ENCODE results near the gene CDH11.
A peak's percentile ranks its signal among the peaks of the same experiment; 100 is the strongest.

The CDH11 gene

DNA sequence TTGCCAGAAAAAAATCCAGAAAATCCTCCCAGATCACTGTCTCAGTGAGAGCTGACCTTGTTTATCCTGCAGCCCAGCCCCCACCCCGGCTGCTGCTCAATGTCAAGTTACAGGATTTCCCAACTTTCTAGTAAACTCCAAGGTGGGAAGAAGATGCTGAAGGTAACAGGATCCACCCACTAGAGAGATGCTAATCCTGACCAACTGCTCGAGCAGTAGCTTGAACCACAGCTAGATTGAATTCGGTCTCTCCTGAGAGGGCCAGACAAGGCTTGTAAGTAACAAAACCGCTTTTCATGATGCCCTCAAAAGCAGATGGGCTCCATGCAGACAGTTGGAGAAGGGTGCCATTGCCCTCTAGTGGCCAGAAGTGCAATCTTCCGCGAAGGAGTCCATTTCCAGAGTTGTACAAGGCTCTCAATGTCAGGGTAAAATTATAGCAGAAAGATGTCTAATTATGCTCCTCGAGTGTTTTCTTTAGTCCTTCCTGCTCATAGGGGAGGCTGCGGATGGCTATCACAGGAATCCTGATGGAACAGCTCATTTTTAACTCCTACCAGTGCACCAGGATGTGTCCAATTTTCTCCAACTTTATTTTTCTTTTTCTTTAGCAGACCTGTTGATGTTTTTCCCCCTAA lies 3.9 kb downstream of the CDH11 start:
- H3K27me3 ChIP-seq (ENCODE audit: insufficient read depth, poor library complexity, severe bottlenecking), result no peaks in the 10 kb centered on the region
- H3K4me3 ChIP-seq (ENCODE audit: severe bottlenecking), result no peak overlapping the region
- peak overlapping the region; percentile 79 for H3K27ac ChIP-seq (ENCODE audit: poor library complexity, severe bottlenecking)
- DNase-seq (ENCODE audit: low spot score) (no peak), ATAC-seq (ENCODE audit: low read depth) (peak; percentile 43)
- H3K4me1 ChIP-seq (ENCODE audit: insufficient read depth, poor library complexity, severe bottlenecking), result peaks cover 28% of the 10 kb centered on the region
- H3K9me3 ChIP-seq (ENCODE audit: severe bottlenecking), result no peaks in the 10 kb centered on the region
- TF ChIP-seq, protein P1, sequence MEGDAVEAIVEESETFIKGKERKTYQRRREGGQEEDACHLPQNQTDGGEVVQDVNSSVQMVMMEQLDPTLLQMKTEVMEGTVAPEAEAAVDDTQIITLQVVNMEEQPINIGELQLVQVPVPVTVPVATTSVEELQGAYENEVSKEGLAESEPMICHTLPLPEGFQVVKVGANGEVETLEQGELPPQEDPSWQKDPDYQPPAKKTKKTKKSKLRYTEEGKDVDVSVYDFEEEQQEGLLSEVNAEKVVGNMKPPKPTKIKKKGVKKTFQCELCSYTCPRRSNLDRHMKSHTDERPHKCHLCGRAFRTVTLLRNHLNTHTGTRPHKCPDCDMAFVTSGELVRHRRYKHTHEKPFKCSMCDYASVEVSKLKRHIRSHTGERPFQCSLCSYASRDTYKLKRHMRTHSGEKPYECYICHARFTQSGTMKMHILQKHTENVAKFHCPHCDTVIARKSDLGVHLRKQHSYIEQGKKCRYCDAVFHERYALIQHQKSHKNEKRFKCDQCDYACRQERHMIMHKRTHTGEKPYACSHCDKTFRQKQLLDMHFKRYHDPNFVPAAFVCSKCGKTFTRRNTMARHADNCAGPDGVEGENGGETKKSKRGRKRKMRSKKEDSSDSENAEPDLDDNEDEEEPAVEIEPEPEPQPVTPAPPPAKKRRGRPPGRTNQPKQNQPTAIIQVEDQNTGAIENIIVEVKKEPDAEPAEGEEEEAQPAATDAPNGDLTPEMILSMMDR (IDR thresholded peaks at IDR 0.05; ENCODE audit: poor library complexity, severe bottlenecking), result peak; percentile 96
- peaks cover 28% of the 10 kb centered on the region for H3K36me3 ChIP-seq (ENCODE audit: low read depth)

DNA sequence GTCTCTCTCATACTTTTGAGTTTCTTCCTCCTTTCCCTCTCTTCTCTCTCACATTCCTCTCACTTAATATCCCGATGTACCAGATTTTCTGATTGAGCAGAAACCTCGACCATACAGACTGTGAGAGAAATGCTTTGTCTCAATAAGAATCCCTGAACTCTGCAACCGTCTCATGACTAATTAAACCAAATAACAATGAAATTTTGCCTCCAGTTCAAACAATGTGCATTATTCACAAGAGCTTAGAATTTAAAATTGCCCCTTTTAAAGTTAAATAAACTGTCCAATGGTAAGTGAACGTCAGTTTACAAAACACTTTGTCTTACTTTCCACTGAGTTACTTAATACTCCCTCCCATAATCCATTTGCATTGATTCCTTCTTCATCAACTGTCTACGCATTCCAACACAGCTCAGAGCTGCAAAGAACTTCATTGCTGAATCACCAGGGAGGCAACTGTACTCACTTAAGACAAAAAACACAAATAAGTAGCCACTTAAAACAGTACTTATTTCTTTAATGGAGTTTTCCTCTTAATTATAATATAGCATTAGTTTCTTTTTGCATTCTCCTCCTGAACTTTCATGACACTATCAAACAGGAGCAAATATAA lies 4.9 kb downstream of the CDH11 start:
- Histone ChIP-seq H3K4me3 (ENCODE audit: severe bottlenecking) (no peak overlapping the region), H3K27me3 (ENCODE audit: insufficient read depth, poor library complexity, severe bottlenecking) (no peaks in the 10 kb centered on the region), H3K9me3 (ENCODE audit: severe bottlenecking) (no peaks in the 10 kb centered on the region), H3K36me3 (ENCODE audit: low read depth) (peaks cover 28% of the 10 kb centered on the region), H3K27ac (ENCODE audit: poor library complexity, severe bottlenecking) (no peak overlapping the region), H3K4me1 (ENCODE audit: insufficient read depth, poor library complexity, severe bottlenecking) (peaks cover 28% of the 10 kb centered on the region)
- no peak for DNase-seq (ENCODE audit: low spot score)
- no peak for ATAC-seq (ENCODE audit: low read depth)
- TF ChIP-seq, protein P1 (IDR thresholded peaks at IDR 0.05; ENCODE audit: poor library complexity, severe bottlenecking), result no peak

DNA sequence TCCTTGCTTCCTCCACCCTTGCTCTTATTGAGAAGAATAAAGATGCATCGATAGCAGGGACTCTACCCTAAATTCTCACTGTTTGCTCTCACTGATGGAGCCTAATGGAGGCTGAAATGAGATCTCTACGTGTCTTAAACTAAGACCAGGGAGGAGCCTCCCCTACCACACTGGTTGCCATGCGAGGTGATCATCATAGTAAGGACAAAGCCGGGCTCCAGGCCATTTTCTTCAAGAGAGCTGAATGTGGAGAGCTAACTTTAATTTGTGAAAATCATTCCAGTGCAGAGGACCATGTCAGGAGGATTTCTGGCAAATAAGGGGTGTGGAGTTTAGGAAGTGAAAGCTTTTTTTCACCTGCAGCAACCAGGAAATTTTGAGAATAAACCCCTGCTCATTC lies 5.6 kb downstream of the CDH11 start:
- ATAC-seq (ENCODE audit: low read depth) (no peak), DNase-seq (ENCODE audit: low spot score) (no peak)
- Histone ChIP-seq H3K4me3 (ENCODE audit: severe bottlenecking) (no peak overlapping the region), H3K27ac (ENCODE audit: poor library complexity, severe bottlenecking) (no peak overlapping the region), H3K27me3 (ENCODE audit: insufficient read depth, poor library complexity, severe bottlenecking) (no peaks in the 10 kb centered on the region), H3K36me3 (ENCODE audit: low read depth) (peaks cover 28% of the 10 kb centered on the region), H3K9me3 (ENCODE audit: severe bottlenecking) (no peaks in the 10 kb centered on the region), H3K4me1 (ENCODE audit: insufficient read depth, poor library complexity, severe bottlenecking) (peaks cover 28% of the 10 kb centered on the region)
- TF ChIP-seq, protein P1 (IDR thresholded peaks at IDR 0.05; ENCODE audit: poor library complexity, severe bottlenecking), result no peak

DNA sequence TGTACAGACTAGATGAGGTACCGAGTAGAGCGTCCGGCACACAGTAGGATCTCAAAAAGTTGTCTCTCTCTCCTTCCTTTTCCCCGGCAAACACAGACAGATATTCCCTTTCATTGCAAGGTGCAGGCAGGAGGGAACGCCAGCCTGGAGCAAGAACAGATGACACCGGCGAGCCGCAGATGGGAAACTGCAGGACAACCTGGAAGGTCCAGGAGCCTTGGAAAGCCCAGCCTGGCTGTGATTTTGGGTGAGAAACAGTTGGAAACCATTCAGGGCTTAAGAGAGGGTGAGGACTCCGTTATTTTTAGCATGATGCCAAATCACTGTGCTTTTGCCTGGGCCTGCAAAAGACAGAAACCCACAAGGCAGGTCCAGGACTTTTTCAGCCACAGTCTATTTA lies 7.3 kb downstream of the CDH11 start:
- Histone ChIP-seq H3K9me3 (ENCODE audit: severe bottlenecking) (no peaks in the 10 kb centered on the region), H3K27ac (ENCODE audit: poor library complexity, severe bottlenecking) (no peak overlapping the region), H3K36me3 (ENCODE audit: low read depth) (peaks cover 33% of the 10 kb centered on the region), H3K27me3 (ENCODE audit: insufficient read depth, poor library complexity, severe bottlenecking) (no peaks in the 10 kb centered on the region), H3K4me3 (ENCODE audit: severe bottlenecking) (no peak overlapping the region), H3K4me1 (ENCODE audit: insufficient read depth, poor library complexity, severe bottlenecking) (peaks cover 24% of the 10 kb centered on the region)
- TF ChIP-seq, protein P1 (IDR thresholded peaks at IDR 0.05; ENCODE audit: poor library complexity, severe bottlenecking), result no peak
- ATAC-seq (ENCODE audit: low read depth) (no peak), DNase-seq (ENCODE audit: low spot score) (no peak)

DNA sequence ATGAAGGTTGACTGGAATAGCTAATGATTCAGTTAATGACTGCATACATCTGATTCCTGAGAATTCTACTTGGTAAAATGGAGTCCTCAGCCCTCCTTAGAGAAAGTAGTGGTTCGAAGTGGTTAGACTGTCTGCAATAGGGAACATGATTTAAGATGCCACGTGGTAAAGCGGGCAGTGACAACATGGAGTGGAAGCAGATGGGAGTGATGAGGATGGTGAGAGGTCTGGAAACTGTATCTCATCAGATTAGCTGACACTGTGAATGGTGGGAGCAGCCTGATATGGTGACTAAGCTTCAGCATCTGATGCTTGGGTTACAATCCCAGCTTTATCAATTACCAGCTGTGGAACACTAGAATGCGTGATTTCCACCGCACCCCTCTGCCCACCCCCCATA lies 8.4 kb downstream of the CDH11 start:
- Histone ChIP-seq H3K4me1 (ENCODE audit: insufficient read depth, poor library complexity, severe bottlenecking) (peaks cover 14% of the 10 kb centered on the region), H3K27me3 (ENCODE audit: insufficient read depth, poor library complexity, severe bottlenecking) (no peaks in the 10 kb centered on the region), H3K36me3 (ENCODE audit: low read depth) (peaks cover 33% of the 10 kb centered on the region), H3K9me3 (ENCODE audit: severe bottlenecking) (no peaks in the 10 kb centered on the region), H3K27ac (ENCODE audit: poor library complexity, severe bottlenecking) (no peak overlapping the region), H3K4me3 (ENCODE audit: severe bottlenecking) (no peak overlapping the region)
- no peak for DNase-seq (ENCODE audit: low spot score)
- no peak for ATAC-seq (ENCODE audit: low read depth)
- TF ChIP-seq, protein P1 (IDR thresholded peaks at IDR 0.05; ENCODE audit: poor library complexity, severe bottlenecking), result no peak
